ENCODE results near the gene BHLHE23.

BHLHE23 gene

DNA sequence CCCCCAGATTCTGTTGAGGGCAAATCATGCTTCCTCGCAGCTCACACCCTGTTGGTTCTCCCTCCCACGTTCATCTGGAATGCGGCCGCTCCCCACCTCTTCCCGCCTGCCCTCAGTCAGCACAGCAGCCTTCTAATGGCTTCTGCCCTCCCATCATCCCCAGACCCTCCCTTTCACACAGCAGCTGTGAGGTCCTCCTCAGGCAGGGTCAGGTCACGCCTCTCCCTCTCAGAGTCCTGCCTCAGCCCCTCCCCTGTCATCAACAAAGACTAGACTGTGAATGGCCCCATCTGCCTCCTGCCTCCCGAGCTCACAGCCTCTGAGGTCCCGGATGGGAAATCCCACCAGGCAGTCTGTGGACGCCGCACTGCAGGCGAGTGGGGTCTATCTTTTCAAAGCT is 7.9 kb upstream of the BHLHE23 start:
- no peak for TF ChIP-seq GATA3 (IDR thresholded peaks at IDR 0.05; ENCODE audit: low read depth, low read length)
- TF ChIP-seq GATA2 (IDR thresholded peaks at IDR 0.05; ENCODE audit: low read depth, low read length), result no peak

DNA sequence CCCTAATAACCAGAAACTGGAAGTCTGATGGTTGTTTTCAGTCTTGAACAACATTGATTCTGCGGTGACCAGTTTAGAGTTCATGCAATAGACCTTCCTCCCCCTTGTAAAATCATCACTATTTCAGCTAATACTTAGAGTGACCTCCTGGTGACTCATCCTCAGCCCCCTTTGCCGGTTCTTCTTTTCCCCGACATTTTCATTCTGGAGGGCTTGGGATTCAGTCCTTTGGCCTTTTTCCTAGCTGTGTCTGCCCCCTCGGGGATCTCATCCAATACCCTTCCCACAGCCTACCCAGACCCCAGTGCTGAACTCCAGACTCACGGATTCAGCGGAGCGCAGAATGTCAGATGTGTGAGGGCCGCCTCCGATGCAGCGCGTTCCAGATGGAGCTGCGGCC is 7.5 kb upstream of the BHLHE23 start:
- TF ChIP-seq GATA2 (IDR thresholded peaks at IDR 0.05; ENCODE audit: low read depth, low read length), result no peak
- TF ChIP-seq GATA3 (IDR thresholded peaks at IDR 0.05; ENCODE audit: low read depth, low read length), result no peak

DNA sequence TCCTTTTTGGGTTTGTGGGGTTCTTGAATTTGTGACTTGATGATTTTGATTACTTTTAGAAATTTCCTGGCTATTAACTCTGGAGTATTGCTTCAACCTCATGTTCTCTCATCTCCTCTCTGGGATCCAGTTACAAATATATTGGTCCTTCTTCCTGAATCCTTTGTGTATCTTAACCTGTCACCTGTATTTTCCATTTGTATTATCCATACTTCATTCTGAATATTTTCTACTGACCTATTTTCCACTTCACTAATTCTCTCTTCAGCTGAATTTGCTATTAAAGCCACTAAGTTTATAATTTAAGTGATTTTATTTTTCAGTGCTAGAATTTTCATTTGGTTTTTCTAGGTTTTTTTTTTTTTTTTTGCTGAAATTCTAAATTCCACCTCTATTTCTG is 6.4 kb upstream of the BHLHE23 start:
- TF ChIP-seq GATA3 (IDR thresholded peaks at IDR 0.05; ENCODE audit: low read depth, low read length) (no peak), GATA2 (IDR thresholded peaks at IDR 0.05; ENCODE audit: low read depth, low read length) (no peak)

DNA sequence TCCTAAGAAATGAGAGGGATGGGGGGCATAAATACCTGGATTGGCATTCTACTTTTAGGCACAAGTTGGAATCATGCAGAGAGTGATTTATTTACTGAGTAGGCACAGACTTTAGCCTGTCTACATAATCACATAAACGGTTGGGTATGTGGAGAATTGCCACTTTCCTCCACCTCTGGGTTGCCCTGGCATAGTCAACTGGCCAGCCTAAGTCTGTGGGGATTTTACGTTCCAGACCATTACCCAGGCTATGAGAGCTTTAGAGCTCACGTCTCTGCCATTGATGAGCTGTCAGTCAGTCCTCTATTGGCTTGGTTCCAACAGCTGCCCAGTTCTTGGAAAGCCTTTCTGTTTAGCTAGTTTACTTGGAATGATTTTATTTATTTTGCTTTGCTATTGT is 5.0 kb upstream of the BHLHE23 start:
- TF ChIP-seq GATA2 (IDR thresholded peaks at IDR 0.05; ENCODE audit: low read depth, low read length) (no peak), GATA3 (IDR thresholded peaks at IDR 0.05; ENCODE audit: low read depth, low read length) (no peak)

DNA sequence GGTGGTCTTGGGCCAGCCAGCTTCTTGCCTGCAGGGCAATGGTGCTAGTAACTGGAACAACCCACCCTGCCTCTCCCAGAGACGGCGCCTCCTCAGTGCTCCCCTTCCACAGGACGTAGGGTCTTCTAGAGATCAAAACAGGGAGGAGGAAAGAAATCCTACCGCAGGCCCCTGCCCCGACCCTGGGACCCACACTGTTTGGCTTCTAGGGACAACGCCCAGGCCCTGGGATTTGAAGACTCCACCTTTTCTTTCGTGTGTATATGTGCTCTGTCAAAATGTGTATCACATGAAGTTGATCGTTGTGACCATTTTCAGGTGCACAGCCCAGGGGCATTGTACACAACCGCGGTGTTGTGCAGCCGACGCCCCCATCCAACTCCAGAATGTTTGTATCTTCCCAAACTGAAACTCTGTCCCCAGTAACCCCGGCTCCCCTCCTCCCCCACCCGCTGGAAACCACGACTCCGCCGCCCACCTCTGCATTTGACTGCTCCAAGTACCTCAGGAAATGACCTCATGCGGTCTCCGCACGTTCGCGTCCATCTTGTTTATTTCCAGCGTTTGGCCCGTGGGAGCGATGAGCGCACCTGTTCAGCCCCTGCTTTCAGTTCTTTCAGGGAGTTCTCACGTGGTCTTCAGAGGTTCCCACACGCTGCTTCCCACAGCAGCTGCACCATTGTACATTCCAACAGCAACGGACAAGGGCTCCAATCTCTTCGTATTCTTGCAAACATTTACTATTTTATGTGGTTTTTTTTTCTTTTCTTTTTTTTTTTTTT is 3.4 kb upstream of the BHLHE23 start:
- TF ChIP-seq GATA3 (IDR thresholded peaks at IDR 0.05; ENCODE audit: low read depth, low read length) (no peak), GATA2 (IDR thresholded peaks at IDR 0.05; ENCODE audit: low read depth, low read length) (no peak)

DNA sequence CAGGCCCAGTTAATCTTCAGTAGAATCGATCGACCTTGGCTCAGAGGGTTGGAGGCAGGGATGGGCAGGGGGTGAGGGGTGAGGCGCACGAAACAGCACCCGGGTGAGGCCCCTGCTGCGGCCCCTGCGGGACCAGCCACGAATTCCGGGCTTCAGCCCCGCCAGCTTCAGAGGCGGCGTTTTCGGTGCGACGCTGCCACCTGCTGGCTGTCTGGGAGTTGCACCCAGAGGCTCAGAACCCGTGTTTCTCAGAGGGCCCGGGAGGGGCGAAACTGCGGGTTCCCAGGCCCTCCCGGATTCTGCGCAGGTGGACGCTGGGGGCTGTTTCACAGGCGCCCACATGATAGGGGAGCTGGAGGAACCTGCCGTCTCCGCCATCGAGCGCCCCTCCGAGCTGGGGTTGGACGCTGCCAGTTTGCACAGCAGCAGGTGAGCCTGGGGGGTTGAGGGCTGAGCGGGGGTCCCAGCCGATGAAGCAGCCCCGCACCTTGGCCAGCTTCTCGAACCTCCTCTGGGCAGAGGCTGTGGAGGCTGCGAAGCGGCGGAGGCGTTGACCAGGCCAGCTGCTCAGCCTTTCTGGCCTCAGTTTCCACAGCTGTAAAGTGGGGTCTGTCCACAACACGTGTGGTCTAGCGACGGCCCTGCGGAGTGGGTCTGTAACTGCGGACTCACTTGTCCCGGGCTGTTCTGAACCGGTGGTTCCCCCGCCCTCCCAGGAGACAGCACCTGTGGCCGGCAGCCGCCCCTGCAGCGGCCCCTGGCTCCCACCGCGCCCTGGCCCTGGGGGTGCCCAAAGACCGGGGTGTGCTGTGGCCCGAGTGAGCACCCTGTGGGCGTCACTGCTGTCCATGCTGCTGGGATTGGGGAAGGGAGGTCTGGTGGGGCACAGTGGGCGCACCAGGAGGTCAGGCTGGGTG is 2.5 kb upstream of the BHLHE23 start:
- TF ChIP-seq GATA3 (IDR thresholded peaks at IDR 0.05; ENCODE audit: low read depth, low read length), result no peak
- no peak for TF ChIP-seq GATA2 (IDR thresholded peaks at IDR 0.05; ENCODE audit: low read depth, low read length)

DNA sequence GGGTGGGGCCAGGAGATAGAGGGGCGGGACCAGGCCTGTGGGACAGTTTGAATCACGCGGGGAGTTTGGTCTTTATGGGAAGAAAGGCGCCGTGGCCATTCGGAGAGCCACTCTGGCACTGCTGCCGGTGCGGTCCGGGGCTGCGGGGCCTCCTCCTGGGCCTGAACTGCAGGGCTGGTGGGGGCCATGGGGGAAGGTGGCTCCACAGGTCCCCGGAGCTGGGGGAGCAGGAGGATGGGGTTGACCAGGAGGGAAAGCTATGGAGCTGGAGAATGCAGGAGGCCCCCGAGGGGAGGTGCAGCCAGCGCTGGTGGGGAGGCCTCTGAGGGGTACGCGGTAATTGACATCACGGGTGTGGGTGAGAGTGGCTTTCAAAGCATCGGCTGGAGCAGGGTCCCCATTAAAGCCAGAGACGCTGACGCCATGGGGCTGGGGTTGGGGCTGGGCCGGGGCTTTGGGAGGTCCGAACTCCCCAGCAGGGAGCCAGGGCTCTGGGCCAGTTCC is 1.8 kb upstream of the BHLHE23 start:
- no peak for TF ChIP-seq GATA3 (IDR thresholded peaks at IDR 0.05; ENCODE audit: low read depth, low read length)
- TF ChIP-seq GATA2 (IDR thresholded peaks at IDR 0.05; ENCODE audit: low read depth, low read length), result no peak

DNA sequence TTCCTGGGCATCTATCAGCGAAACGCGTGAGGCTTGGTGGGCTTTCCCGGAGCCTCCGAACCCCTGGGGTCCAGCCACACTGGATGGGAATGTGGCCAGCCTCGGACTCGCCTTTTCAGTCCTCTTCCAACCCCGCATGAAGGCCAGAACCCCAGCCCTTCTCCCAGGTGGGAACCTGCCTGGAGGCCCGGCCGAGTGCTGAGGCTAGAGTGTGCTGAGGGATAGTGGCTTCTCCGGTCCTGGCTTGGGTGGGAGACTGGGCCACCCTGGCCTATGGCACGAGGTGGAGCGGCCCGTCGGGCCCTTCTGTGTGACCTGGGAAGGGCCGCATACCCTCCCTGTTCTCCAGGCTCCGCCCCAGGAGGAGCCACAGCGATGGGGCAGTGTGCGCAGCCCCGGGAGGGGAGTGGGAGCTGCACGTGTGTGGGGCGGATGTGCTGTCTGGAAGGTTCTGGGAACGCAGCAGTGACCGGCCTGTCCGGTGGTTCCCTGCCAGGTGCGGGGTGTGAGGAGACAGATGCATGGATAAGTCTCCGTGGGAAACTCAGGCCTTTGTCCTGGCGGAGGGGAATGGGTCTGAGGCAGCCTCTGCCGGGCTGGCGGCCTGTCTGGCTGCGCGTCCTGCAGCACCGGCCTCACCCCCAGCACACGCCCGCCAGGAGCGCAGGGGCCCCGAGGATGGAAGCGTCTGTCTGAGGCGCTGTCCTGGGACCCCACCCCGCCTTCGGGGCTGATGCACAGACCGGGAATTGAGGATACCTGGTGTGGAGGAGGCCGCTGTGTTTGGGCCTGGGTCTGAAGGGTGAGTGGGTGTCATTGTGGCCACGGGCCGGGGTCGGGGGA is 1.1 kb upstream of the BHLHE23 start:
- TF ChIP-seq GATA3 (IDR thresholded peaks at IDR 0.05; ENCODE audit: low read depth, low read length) (no peak), GATA2 (IDR thresholded peaks at IDR 0.05; ENCODE audit: low read depth, low read length) (no peak)

DNA sequence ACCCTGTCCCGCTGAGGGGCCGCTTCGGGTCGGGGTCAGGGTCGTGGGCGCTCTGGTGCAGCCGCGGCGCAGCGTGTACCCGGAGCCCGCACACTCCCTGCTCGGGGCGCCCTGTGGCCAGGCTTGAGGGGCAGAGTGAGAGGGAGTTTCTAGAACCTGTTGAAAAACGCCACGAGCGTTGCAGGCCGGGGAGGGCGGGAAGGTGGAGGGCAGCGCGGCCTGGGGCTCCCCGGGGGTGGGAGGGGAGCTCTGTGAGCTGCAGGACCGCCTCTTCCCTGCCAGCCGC is 539 bp upstream of the BHLHE23 start:
- TF ChIP-seq GATA2 (IDR thresholded peaks at IDR 0.05; ENCODE audit: low read depth, low read length) (no peak), GATA3 (IDR thresholded peaks at IDR 0.05; ENCODE audit: low read depth, low read length) (no peak)

DNA sequence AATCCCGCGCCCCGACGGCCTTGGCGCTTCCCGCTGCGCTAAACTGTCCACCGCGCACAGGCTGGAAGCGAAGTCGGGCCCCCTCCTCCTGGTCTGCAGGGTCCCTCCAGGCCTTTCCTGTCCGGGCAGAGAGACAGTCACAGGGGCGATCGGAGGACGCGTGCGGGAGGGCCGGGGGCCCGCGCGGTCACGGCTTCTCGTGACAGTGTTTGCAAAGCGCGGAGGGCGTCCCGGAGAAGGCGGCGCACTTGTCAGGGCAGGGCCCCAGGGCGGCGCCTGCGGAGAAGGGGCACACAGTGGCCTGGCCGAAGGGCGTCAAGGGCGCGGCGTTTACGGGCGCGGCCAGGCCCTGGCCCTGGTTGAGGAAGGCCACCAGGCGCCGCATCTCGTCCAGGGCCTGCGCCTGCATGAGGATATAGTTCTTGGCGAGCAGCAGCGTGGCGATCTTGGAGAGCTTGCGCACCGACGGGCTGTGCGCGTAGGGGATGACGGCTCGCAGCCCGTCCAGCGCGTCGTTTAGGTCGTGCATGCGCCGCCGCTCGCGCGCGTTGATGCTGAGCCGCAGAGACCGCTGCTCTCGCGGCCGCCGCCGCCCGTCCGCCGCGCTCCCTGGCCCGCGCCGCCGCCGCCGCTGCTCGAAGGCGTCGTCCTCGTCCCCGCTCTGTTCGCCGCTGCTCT is 763 bp downstream of the BHLHE23 start:
- TF ChIP-seq GATA3 (IDR thresholded peaks at IDR 0.05; ENCODE audit: low read depth, low read length), result no peak
- TF ChIP-seq GATA2 (IDR thresholded peaks at IDR 0.05; ENCODE audit: low read depth, low read length), result no peak

DNA sequence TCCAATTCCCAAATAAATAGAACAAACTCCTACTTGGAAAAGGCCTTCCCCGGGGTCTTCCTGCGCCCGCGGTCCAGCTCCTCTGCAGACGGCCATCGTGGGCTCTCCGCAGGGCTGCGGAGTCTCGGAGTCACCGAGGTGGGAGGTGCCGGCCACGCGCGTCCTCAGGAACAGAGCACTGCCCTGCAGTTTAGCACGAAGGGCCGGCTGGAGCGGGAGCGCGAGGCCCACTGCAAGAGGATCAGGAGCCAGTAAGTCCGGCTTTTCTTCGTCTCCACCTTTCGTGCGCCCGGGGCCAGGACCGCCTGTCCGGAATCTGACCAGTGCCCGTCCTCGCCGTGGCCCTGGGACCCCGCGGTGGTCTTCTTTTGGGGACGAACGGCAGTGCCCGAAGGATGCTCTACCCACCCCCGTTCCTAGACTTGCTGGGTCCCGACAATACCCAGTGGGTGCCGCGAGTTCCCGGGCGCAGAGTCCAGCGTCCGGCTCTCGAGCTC is 1.4 kb downstream of the BHLHE23 start:
- TF ChIP-seq GATA3 (IDR thresholded peaks at IDR 0.05; ENCODE audit: low read depth, low read length) (no peak), GATA2 (IDR thresholded peaks at IDR 0.05; ENCODE audit: low read depth, low read length) (no peak)

DNA sequence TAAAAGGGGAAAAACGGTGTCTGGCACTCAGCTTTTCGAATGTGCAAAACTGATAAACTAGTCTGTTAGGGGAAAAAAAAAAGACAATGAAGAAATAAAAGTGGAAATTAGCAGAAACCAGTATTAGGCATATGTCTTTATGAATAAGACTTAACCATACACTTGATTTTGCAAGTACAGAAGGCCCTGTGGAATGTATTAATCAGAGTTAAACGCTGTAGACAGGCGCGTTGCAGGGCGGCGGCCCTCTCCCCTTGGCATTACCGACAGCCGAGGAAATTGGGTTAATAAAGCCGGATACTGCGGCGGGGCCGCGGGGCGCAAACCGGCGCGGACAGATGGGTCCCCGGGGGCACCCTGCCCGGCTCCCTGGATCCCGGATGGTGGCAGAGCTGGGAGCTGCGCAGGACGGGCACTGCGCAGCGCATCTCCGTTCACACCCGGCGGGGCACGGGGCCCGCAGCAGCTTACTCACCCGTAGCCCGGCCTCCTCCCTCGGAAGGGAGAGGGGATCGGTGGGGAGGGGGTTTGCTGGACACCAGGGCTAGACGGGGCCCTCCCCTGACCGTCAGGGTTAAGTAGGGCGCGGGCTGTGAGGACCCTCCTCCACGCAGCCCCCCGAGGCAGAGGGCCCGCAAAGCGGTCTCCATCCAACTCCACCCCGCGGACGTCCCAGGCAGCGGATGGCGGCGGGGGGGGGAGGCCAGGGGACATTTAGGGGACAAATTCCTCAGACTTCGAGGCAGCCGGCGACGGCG is 2.0 kb downstream of the BHLHE23 start:
- TF ChIP-seq GATA2 (IDR thresholded peaks at IDR 0.05; ENCODE audit: low read depth, low read length) (no peak), GATA3 (IDR thresholded peaks at IDR 0.05; ENCODE audit: low read depth, low read length) (no peak)

DNA sequence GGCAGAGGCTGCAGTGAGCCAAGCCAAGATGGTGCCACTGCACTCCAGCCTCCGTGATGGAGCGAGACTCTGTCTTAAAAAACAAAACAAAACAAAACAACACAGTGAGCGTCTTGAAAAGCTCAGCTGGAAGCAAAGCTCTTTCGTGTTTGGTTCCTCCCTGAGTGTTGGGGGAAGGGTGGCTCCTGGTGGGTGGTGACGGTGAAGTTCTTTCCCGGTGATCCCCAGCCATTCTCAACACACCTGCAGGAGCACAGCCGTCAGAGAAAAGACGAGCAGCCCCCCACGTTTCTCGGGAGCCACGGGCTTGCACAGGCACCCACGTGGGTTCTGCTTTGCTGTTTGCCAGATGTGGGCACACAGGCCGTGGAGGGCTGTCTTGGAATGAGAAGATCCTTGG is 3.2 kb downstream of the BHLHE23 start:
- no peak for TF ChIP-seq GATA2 (IDR thresholded peaks at IDR 0.05; ENCODE audit: low read depth, low read length)
- no peak for TF ChIP-seq GATA3 (IDR thresholded peaks at IDR 0.05; ENCODE audit: low read depth, low read length)
